NCI-H2107 treated with DMSO at 0.1 percent for 48 hours (cell line): ENCODE measurements around the gene HCN2.

ENCODE experiments used
- DNase-seq: peaks from one replicate; lab custom pipeline; 2025; ENCODE audit not compliant: unreplicated experiment; lab: John Stamatoyannopoulos, UW

HCN2 gene

DNA sequence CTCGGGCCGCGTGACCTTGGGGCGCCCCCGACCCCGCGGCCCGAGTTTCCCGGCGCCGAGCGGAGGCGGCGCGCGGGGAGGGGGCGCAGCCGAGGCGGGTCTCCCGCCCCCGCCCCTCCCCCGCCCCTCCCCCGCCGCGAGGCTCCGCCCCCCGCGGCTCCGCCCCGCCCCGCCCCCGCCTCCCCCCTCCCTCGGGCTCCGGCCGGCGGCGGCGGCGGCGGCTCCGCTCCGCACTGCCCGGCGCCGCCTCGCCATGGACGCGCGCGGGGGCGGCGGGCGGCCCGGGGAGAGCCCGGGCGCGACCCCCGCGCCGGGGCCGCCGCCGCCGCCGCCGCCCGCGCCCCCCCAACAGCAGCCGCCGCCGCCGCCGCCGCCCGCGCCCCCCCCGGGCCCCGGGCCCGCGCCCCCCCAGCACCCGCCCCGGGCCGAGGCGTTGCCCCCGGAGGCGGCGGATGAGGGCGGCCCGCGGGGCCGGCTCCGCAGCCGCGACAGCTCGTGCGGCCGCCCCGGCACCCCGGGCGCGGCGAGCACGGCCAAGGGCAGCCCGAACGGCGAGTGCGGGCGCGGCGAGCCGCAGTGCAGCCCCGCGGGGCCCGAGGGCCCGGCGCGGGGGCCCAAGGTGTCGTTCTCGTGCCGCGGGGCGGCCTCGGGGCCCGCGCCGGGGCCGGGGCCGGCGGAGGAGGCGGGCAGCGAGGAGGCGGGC lies at the start of gene HCN2:
HCN2 (plus strand) TSS at position 189 of the 703 bp plus-strand sequence; CDS start at position 254, 65 bp downstream.
- DNase-seq = no peak

DNA sequence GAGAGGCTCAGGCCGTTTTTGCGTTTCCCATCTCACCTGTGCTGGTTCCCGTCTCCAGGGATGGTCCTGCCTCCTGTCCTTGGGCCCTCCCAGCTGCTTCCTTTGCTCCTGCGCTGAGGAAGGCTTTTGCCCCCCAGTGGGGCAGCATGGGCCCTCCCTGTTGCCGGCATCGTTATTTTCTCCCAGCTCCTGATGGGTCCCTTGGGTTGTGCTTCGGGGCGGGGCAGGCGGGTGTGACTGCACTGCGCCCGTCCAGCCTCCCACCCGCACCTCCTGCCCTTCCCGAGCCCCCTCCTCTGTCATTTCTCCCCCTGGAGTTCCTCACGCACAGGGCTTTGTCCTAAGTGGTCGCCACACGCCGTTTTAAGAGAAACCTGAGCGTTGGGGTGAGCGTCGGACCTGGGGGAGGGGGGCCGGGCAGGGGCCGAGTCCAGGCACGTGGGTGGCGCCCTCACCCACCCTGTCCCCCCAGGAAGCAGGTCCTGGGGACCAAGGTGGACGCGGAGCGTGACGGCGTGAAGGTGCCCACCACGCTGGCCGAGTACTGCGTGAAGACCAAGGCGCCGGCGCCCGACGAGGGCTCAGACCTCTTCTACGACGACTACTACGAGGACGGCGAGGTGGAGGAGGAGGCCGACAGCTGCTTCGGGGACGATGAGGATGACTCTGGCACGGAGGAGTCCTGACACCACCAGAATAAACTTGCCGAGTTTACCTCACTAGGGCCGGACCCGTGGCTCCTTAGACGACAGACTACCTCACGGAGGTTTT lies 48.6 kb upstream of the HCN2 start:
- no peak for DNase-seq

DNA sequence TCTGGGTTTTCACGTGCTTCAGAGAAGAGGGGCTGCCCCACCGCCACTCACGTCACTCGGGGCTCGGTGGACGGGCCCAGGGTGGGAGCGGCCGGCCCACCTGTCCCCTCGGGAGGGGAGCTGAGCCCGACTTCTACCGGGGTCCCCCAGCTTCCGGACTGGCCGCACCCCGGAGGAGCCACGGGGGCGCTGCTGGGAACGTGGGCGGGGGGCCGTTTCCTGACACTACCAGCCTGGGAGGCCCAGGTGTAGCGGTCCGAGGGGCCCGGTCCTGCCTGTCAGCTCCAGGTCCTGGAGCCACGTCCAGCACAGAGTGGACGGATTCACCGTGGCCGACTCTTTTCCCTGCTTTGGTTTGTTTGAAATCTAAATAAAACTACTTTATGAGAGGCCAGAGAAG lies 48.0 kb upstream of the HCN2 start:
- no peak for DNase-seq

DNA sequence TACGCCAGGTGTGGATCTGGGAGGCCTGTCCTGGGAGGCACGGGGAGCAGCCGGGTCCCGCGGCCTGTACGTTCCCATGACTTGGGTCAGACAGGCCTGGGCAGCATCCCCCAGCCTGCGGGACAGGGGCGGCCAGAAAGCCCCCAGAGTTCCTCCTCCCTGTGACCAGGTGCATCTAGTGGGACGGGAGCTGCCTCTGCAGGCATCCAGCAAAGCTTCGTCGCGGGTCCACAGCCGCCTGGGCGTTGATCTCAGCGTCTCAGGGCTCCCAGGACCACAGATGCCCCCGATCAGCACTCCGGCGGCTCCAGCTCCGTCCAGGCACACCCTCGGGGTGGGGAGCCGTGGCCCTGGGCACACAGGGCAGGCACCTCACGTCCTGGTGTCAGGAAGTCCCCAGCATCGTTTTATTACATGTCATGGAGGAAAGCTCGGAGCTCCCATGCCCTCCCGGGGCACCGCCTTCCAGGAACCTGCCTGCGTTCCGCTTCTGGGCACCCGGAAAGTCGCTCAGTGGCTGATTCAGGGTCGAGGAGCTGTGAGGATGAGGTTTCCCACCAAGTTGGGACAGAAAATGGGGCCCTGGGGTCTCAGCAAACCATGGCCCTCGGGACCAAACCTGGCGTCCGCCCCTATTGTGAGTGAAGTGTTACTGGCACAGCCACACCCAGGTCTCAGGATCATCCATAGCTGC lies 47.4 kb upstream of the HCN2 start:
- no peak for DNase-seq

DNA sequence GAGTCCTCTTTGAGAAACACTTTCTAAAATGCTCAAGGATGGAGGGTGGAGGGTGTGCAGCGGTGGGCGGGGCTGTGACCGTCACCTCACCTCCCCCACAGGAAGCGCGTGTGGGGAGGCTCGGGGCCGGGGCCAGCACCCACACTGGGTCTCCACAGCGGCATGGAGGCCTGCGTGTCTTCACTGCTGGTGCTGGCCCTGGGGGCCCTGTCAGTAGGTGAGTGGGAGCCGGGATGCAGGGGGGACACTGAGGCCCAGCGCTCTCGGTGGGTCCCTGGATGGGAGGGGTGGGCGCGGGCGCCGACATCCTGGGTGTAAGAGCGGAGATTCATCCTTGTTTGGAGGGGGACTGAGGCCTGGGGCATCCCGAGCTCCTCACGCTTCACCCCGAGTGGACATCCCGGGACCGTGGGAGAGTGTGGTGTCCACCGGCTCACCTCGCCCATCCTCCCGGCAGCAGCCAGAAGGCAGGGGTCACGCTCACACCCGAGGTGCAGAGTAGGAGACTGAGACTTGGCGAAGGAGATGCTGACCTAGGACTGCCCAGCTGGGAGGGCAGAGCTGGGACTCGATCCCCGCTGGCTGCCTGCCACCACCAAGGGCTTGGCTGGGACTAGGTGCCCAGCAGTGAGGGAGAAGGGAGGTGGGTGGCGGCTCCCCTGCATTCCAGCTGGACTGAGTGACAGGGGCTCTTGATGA lies 45.6 kb upstream of the HCN2 start, which contains the start of gene GZMM:
GZMM (plus strand) TSS at position 144 of the 699 bp plus-strand sequence; CDS start at position 163, 19 bp downstream.
- no peak for DNase-seq

DNA sequence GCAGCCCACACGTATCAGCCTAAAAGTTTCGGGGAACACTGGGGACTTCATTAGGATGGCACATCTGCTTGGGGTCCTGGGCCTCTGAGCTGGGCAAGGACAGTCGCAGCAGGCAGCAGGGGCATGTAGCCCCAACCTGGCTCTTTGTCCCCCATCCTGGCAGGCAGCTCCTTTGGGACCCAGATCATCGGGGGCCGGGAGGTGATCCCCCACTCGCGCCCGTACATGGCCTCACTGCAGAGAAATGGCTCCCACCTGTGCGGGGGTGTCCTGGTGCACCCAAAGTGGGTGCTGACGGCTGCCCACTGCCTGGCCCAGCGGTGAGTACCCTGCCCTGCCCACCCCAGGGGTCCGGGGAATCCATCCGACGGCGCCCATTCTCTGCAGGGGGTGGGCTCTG lies 42.6 kb upstream of the HCN2 start:
- DNase-seq = no peak

DNA sequence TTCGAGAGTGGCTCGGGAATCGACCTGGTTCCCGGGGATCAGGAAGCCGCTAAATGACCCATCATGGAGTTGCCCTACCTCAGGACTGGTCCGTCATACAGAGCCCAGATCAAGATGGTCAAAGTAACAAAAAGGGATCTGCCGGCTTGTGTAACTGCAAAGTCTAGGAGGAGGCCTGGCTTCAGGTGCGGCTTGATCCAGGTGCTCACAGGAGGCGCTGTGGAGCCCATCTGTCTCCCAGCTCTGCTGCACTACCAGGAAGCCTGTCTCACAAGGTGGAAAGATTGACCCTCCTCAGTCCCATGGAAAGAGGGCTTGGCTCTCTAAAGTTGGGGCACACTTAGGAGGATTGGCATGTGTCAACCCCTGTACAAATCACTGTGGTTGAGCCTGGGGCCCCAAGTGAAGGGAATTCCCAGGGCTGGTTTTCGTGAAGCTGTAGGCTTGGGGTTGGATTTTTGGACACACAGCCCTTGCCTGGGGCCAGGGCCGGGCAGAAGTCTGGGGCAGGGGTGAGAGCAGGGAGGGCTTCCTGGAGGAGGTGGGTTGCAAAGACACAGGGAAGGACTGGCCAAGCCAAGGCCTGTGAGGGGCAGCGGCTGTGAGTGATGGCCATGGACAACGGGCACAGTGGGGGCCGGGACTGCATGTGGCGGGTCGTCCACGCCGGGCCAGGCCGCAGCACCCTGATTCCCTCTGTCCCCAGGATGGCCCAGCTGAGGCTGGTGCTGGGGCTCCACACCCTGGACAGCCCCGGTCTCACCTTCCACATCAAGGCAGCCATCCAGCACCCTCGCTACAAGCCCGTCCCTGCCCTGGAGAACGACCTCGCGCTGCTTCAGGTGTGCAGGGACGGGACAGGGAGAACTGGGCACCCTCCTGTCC lies 41.6 kb upstream of the HCN2 start:
- no peak for DNase-seq

DNA sequence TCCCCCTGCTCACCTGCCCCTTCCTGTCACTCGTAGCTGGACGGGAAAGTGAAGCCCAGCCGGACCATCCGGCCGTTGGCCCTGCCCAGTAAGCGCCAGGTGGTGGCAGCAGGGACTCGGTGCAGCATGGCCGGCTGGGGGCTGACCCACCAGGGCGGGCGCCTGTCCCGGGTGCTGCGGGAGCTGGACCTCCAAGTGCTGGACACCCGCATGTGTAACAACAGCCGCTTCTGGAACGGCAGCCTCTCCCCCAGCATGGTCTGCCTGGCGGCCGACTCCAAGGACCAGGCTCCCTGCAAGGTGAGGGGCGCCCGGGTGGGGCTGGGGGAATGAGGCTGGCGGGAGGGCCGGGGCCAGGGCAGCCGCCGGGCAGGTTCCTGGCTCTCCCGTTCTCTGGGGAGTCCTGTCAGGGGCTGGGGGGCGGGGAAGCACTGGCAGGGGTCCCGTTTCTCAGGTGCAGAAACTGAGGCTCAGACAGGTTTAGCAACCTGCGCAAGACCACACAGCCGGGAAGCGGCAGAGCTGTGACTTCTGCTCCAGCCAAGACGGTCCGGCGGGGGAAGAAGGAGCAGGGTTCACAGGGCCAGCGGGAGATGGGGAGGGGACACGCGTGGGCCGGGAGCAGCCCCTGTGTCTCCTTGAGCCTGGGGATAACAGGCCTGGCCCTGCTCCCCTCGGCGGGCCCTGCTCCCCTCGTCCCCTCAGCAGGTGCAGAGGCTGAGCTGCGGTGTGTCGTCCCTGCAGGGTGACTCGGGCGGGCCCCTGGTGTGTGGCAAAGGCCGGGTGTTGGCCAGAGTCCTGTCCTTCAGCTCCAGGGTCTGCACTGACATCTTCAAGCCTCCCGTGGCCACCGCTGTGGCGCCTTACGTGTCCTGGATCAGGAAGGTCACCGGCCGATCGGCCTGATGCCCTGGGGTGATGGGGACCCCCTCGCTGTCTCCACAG lies 40.5 kb upstream of the HCN2 start:
- no peak for DNase-seq

DNA sequence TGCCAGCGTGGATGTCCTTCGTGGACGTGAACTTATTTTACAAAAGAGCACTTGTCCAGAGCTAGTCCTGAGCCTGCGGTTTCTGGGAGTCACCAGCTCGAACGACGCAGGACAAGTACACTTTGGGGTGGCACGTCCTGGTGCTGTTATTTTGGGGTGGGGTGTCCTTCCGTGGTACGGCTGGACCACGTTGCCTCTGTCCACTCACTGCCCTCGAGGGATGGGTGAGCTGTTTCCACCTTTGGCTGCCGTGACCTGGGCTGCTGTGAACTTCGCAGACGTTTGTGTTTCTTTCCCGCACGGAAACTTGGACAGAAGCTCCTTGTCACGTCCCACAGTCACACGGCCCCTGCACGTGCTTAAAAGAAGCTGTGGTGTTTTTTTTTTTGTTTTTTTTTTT lies 34.9 kb upstream of the HCN2 start:
- no peak for DNase-seq

DNA sequence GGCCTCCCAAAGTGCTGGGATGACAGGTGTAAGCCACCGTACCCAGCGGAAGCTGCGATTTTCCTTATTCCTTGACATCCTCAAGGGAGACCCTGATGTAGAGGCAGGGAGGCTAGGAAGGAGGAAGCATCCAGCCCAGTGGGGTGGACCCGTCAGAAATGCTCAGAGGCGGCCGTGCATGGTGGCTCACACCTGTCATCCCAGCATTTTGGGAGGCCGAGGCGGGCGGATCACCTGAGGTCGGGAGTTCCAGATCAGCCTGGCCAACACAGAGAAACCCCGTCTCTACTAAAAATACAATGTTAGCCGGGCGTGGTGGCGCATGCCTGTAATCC lies 34.2 kb upstream of the HCN2 start:
- no peak for DNase-seq

DNA sequence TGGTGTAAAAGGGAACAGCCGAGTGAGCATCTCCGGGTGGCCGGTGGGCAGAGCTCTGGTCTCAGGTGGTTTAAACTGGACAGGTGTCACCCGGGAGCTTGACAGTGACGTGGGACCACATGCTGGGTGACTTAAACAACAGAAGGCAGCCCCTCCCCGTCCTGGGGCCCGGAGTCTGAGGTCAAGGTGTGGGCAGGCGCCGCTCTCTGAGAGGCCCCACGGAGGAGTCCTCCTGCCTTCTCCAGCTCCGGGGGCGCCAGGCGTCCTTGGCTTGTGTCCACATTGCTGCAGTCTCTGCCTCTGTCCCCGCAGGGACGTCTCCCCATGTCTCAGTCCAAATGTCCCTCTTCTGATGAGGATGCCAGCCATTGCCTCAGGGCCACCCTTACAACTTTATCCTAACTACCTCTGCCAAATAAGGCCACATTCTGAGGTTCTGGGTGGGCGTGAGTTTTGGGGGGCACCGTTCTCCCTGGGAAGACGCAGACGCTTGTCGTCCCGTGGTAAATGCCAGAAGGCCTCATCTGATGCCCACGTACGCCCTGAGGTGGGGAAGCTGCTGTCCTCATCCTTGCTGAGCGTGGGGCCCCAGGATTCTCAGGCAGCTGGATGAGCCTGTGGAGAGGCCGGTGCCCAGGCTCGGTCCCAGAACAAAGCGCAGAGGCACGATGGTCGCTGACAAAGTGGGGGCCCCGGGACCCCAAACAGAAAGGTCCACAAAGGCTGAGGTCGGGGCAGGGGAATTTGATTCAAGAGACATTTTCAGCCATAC lies 32.9 kb upstream of the HCN2 start:
- DNase-seq = no peak

DNA sequence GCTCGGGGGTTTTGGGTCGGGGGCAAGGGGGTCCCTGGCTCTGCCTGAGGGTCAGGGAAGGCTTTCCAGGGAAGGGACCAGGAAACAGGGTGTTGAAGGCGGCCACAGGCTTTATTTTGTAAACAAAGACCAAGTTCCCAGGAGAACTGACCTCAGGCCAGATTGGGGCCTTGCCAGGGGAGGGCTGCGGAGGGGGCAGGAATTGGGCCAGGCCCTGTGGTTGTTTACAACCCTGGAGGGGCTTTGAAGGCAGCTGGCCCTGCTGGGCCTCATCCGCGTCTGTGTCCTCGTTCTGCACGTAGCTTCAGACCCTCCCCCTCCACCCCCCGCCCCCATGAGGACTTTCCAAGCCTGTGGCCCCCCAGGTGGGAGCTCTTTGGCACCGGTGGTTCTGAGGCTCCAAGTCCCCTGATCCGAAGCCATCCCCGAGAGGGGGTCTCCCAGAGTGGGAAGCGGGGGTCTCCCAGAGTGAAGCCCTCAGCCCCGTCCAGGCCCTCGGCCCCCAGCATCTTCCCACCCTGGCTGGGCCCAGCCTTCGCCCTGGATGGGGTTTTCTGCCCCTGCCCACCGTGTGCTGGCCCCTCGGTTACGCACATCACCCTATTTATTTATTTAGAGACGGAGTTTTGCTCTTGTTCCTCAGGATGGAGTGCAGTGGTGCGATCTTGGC lies 30.8 kb upstream of the HCN2 start:
- no peak for DNase-seq

DNA sequence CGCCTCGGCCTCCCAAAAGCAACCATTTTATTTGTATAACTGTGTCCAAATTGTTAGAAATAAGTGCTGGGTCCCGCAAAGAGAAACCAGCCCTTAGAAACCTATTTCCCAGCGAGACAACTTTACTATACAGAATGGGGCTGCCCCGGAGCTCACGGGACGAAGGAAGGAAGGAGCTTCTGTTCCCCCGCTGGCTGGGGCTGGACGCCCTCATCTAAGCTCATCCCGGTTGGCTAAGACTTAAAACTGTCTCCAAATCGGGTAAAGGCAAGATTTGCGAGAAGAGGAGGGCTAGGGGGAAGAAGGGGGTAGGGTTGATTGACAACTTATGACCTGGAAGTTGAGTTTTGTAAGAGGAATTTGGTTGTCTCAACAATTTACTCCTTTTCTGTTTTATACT lies 29.6 kb upstream of the HCN2 start:
- DNase-seq = no peak

DNA sequence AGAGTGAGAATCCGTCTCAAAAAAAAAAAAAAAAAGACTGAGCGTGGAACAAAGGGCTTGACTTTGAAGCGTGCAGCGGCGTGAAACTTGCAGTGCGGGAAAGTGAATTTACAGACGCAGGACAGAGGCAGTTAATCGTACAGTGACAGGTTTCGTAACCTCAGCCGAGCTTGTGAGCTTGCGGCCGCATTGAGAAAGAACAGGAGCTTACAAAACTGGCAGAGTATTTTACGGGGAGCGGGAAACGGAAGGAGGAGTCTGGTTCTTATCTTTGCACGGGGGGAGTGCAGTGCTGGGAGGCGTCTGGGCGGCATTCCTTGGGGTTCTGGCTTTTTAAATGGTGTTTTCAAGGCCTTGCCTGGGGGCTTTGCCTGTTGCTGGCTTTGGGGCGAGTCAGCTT lies 23.3 kb upstream of the HCN2 start:
- no peak for DNase-seq

DNA sequence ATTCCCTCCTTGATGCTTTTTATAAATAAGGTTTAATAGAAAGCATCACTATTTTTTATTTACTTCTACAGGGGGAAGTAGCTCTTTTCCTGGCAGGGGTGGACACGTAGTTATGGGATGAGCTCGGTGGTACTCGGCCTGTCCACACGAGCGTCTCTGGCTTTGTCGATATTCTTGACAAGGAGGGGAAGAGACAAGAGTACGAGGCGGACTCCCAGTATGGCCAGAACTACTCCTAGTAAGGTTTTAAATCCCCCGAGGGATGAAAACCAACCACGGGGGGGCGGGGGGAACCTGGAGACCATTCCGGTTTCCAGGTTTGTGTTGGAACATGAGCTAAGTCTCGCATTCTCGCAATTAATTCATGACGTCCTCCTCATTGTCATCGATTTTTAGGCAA lies 22.8 kb upstream of the HCN2 start:
- no peak for DNase-seq

DNA sequence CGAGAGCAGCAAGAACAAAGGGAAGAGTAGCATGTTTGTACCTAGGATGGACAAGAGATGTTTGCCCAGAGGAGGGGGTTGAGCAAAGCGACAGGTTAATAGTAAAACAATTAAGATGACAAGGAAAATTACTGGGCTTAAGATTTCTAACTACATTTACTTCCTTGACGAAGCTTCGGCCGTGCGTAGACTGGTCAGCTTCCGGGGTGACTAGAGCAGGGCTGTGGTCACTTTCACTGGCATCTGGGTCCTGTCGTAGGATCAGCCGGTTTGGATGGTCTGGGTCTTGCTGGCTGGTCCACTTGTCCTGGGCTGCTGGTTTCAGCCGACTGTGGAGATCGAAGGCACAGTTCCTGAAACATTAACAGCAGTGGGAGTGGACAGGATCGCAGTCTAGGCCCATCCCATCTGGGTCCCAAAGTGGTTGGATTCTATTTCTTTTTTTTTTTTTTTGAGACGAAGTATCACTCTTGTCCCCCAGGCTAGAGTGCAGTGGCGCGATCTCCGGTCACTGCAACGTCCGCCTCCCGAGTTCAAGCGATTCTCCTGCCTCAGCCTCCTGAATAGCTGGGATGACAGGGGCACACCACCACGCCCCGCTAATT lies 22.3 kb upstream of the HCN2 start:
- no peak for DNase-seq

DNA sequence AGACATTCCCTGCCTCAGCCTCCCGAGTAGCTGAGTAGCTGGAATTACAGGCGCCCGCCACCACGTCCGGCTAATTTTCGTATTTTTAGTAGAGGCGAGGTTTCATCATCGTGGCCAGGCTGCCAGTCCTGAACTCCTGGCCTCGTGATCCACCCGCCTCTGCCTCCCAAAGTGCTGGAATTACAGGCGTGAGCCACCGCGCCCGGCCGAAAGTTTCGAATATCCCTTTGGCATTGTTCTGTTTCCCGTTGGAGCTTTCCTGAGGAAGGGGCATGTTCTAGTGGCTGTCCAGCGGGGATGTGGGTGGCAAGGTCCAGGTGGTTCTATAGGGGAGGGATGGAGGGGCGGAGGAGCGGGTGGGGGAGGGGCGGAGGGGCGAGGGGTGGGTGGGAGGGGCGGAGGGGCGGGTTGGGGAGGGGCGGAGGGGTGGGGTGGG lies 19.4 kb upstream of the HCN2 start:
- DNase-seq = no peak
